Measurements from ENCODE around the gene ANXA6.
"Not testable (repeated sequence)": the region's sequence is repeated elsewhere in the genome, so short reads cannot be mapped to it uniquely, and the experiment has no call there.

The ANXA6 gene

DNA sequence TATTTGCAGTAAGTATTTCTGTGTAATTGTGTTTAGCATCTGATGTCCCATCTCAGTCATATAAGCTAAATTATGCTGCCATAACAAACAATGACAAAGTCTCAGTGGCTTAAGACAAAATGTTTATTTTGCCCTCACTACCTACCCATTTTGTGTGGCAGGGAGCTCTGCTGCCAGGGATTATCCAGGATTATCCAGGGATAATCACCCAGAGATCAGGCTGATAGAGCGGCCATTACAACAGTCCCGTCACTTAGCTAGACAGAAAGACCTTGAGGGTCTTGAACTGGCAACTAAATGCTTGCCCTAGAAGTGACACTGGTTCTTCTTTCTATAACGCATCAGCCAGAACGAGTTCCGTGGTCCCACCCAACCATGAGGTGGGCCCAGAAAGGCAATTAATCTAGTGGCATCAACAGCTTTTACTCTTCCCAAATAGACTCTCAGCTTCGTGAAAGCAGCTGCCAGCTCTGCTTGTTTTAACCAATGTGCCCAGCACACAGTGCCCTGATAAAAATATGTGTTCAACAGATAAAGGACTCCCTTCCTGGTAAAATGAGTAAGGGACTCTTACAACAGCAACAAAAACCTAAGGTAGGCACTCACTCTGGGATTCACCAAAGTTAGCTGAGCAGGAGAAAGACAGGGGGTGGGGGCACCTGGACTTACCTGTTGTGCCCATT is 43.5 kb upstream of the ANXA6 start:
- Histone ChIP-seq H3K27ac (no peak overlapping the region), H3K4me1 (ENCODE audit: low read depth, poor library complexity, severe bottlenecking) (peaks cover 17% of the 10 kb centered on the region), H3K79me2 (ENCODE audit: insufficient read depth, low read depth) (no peaks in the 10 kb centered on the region), H3K9ac (no peak overlapping the region), H4K20me1 (ENCODE audit: insufficient read depth) (no peaks in the 10 kb centered on the region), H2AFZ (ENCODE audit: low read depth) (no peak overlapping the region), H3K27me3 (ENCODE audit: insufficient read depth, low read depth) (no peaks in the 10 kb centered on the region), H3K4me2 (no peak overlapping the region), H3K36me3 (ENCODE audit: insufficient read depth) (no peaks in the 10 kb centered on the region), H3K4me3 (IDR thresholded peaks at IDR 0.05; ENCODE audit: insufficient read depth, low read depth, low read length) (no peak overlapping the region)
- TF ChIP-seq, protein P1, sequence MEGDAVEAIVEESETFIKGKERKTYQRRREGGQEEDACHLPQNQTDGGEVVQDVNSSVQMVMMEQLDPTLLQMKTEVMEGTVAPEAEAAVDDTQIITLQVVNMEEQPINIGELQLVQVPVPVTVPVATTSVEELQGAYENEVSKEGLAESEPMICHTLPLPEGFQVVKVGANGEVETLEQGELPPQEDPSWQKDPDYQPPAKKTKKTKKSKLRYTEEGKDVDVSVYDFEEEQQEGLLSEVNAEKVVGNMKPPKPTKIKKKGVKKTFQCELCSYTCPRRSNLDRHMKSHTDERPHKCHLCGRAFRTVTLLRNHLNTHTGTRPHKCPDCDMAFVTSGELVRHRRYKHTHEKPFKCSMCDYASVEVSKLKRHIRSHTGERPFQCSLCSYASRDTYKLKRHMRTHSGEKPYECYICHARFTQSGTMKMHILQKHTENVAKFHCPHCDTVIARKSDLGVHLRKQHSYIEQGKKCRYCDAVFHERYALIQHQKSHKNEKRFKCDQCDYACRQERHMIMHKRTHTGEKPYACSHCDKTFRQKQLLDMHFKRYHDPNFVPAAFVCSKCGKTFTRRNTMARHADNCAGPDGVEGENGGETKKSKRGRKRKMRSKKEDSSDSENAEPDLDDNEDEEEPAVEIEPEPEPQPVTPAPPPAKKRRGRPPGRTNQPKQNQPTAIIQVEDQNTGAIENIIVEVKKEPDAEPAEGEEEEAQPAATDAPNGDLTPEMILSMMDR (conservative IDR thresholded peaks at IDR 0.05; ENCODE audit: low read depth, low read length) = no peak

DNA sequence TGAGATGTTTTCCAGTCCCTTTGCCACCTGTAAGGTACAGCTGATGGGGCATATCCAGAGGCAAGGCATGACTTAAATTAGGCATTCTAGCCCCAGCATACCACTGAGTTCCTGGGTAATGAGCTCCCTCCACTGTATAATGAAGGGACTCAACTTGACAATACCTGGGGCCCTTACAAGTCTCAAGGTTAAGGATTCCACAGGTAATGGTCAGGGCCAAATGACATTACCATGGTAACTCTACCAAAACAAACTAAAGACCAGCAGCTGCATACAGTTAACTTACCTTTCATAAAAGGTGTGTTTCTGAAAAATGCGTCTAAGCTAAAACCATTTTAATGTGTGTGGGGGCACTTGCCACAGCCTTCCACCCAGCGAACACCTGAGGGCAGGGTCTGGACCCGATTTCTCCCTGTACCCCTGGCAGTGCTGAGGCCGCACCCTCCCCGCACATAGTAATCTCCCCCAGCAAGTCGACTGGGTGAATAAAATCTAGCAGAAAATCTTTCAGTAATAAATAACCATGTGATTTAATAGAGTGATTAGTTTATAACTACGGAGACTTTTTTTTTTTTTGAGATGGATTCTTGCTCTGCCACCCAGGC is 42.1 kb upstream of the ANXA6 start:
- Histone ChIP-seq H3K4me2 (no peak overlapping the region), H4K20me1 (ENCODE audit: insufficient read depth) (no peaks in the 10 kb centered on the region), H3K4me1 (ENCODE audit: low read depth, poor library complexity, severe bottlenecking) (peaks cover 20% of the 10 kb centered on the region), H3K79me2 (ENCODE audit: insufficient read depth, low read depth) (no peaks in the 10 kb centered on the region), H3K4me3 (IDR thresholded peaks at IDR 0.05; ENCODE audit: insufficient read depth, low read depth, low read length) (no peak overlapping the region), H3K9ac (no peak overlapping the region), H3K27ac (no peak overlapping the region), H2AFZ (ENCODE audit: low read depth) (no peak overlapping the region), H3K27me3 (ENCODE audit: insufficient read depth, low read depth) (no peaks in the 10 kb centered on the region), H3K36me3 (ENCODE audit: insufficient read depth) (no peaks in the 10 kb centered on the region)
- TF ChIP-seq, protein P1 (conservative IDR thresholded peaks at IDR 0.05; ENCODE audit: low read depth, low read length) = no peak

DNA sequence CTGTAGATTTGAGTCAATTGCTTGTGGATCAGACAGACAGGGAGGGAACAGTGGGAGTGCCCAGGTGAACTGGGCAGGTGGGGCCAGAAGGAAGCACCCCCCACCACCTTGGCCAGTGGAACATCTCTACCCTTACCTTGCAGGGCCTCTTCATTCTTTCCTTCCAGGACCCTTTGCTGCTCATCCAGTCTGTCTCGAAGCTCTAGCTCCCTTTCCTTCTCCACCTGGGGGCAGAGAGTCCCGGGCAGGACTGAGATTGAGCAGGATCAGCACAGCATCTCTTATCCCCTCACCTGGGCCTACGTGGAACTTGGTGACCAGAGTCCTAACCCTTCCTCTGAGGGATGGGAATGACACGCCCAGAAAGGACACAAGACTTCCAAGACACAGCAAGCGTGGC is 41.3 kb upstream of the ANXA6 start:
- H3K36me3 ChIP-seq (ENCODE audit: insufficient read depth) = no peaks in the 10 kb centered on the region
- no peak overlapping the region for H3K4me3 ChIP-seq (IDR thresholded peaks at IDR 0.05; ENCODE audit: insufficient read depth, low read depth, low read length)
- H3K27ac ChIP-seq = no peak overlapping the region
- peaks cover 20% of the 10 kb centered on the region for H3K4me1 ChIP-seq (ENCODE audit: low read depth, poor library complexity, severe bottlenecking)
- no peak overlapping the region for H3K9ac ChIP-seq
- no peaks in the 10 kb centered on the region for H4K20me1 ChIP-seq (ENCODE audit: insufficient read depth)
- TF ChIP-seq, protein P1 (conservative IDR thresholded peaks at IDR 0.05; ENCODE audit: low read depth, low read length) = no peak
- H3K79me2 ChIP-seq (ENCODE audit: insufficient read depth, low read depth) = no peaks in the 10 kb centered on the region
- no peak overlapping the region for H3K4me2 ChIP-seq
- H2AFZ ChIP-seq (ENCODE audit: low read depth) = no peak overlapping the region
- H3K27me3 ChIP-seq (ENCODE audit: insufficient read depth, low read depth) = no peaks in the 10 kb centered on the region

DNA sequence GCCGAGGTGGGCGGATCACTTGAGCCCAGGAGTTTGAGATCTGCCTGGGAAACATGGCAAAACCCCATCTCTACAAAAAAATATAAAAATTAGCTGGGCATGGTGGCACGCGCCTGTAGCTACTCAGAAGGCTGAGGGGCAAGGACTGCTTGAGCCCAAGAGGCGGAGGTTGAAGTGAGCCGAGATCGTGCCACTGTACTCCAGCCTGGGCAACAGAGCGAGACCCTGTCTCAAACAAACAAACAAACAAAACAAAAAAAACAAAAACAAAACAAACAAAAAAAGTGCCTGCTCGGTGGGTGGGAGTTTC is 39.7 kb upstream of the ANXA6 start:
- not testable (repeated sequence) for H3K27ac ChIP-seq; H3K79me2 ChIP-seq (ENCODE audit: insufficient read depth, low read depth); H2AFZ ChIP-seq (ENCODE audit: low read depth); H3K36me3 ChIP-seq (ENCODE audit: insufficient read depth); H3K9ac ChIP-seq; H4K20me1 ChIP-seq (ENCODE audit: insufficient read depth); H3K4me2 ChIP-seq; H3K4me3 ChIP-seq (IDR thresholded peaks at IDR 0.05; ENCODE audit: insufficient read depth, low read depth, low read length); H3K27me3 ChIP-seq (ENCODE audit: insufficient read depth, low read depth)
- H3K4me1 ChIP-seq (ENCODE audit: low read depth, poor library complexity, severe bottlenecking) = peaks cover 20% of the 10 kb centered on the region

DNA sequence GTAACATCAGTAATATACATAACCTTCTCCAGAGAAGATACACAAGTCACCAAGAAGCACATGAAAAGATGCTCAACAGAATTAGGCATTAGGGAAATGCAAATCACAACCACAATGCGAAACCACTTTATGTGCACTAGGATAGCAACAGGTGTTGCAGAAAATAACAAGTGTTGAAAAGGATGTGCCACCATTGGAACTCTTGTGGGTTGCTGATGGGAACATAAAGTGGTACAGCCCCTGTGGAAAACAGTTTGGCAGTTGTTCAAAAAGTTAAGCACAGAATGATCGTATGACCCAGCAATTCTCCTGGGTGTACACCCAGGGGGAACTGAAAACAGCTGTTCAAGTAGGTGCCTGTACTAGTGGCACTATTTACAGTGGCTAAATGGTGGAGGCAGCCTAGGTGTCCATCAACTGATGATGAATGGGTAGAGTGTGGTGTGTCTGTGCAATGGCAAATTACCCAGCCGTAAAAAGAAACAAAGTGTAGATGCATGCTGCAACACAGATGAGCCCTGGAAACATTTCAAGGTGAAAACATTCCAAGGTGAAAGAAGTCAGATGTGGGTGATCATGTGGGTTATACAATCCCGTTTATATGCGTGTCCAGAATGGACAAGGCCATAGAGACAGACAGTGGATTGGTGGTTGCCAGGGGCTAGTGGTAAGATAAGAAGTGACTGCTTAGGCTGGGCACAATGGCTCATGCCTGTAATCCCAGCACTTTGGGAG is 39.1 kb upstream of the ANXA6 start:
- H2AFZ ChIP-seq (ENCODE audit: low read depth) = no peak overlapping the region
- H3K79me2 ChIP-seq (ENCODE audit: insufficient read depth, low read depth) = no peaks in the 10 kb centered on the region
- no peaks in the 10 kb centered on the region for H3K36me3 ChIP-seq (ENCODE audit: insufficient read depth)
- peak overlapping the region; percentile 33 for H3K4me2 ChIP-seq
- no peak overlapping the region for H3K27ac ChIP-seq
- TF ChIP-seq, protein P1 (conservative IDR thresholded peaks at IDR 0.05; ENCODE audit: low read depth, low read length) = no peak
- H3K4me3 ChIP-seq (IDR thresholded peaks at IDR 0.05; ENCODE audit: insufficient read depth, low read depth, low read length) = no peak overlapping the region
- no peaks in the 10 kb centered on the region for H4K20me1 ChIP-seq (ENCODE audit: insufficient read depth)
- no peak overlapping the region for H3K9ac ChIP-seq
- no peaks in the 10 kb centered on the region for H3K27me3 ChIP-seq (ENCODE audit: insufficient read depth, low read depth)
- peaks cover 20% of the 10 kb centered on the region for H3K4me1 ChIP-seq (ENCODE audit: low read depth, poor library complexity, severe bottlenecking)
